ENCODE measurements around the gene OR2T34.
"Not testable (repeated sequence)": the region's sequence is repeated elsewhere in the genome, so short reads cannot be mapped to it uniquely, and the experiment has no call there.

- TF ChIP-seq CTCF (IDR thresholded peaks at IDR 0.05; ENCODE audit: low read depth, low read length, missing input control); JUND (IDR thresholded peaks at IDR 0.05); REST (IDR thresholded peaks at IDR 0.05); SP1 (IDR thresholded peaks at IDR 0.05); RAD21 (IDR thresholded peaks at IDR 0.05); TAF1 (conservative IDR thresholded peaks at IDR 0.05); RXRA (IDR thresholded peaks at IDR 0.05); GABPA (IDR thresholded peaks at IDR 0.05 in 1 of 2, conservative IDR thresholded peaks at IDR 0.05 in 1 of 2); NR2F2 (IDR thresholded peaks at IDR 0.05): not testable (repeated sequence)
These were observed 23.5 kb downstream of the OR2T34 start for GRCh38 chr1:248551027-248551426.
